Measurements from ENCODE around the gene PLEKHG5. TPM values are rescaled to one million over a fixed set of nuclear protein-coding genes. Genes with fewer than 3 reads are reported as not detected.

The PLEKHG5 gene
- total RNA-seq, 4 donors from 2014 or later, result 1.2 to 2.3 (median 1.6) TPM

- H3K4me3 ChIP-seq, result no peak overlapping the region
- H3K27me3 ChIP-seq, result no peaks in the 10 kb centered on the region
- ATAC-seq (no peak), DNase-seq (no peak)
- no peaks in the 10 kb centered on the region for H3K4me1 ChIP-seq
- H3K36me3 ChIP-seq, result peaks cover 2 to 63% of the 10 kb centered on the region in 2 donors
- intact Hi-C loops (cut with DNase I; ENCODE audit: low total_unique reads), result no loop called here
- in situ Hi-C loops (cut with MboI; ENCODE audit: low sequenced_read_pairs in 4 of 4), result no loop called here
- no peaks in the 10 kb centered on the region for H3K9me3 ChIP-seq
- TF ChIP-seq POLR2A (IDR thresholded peaks at IDR 0.05), result no peak
- TF ChIP-seq, protein P1, sequence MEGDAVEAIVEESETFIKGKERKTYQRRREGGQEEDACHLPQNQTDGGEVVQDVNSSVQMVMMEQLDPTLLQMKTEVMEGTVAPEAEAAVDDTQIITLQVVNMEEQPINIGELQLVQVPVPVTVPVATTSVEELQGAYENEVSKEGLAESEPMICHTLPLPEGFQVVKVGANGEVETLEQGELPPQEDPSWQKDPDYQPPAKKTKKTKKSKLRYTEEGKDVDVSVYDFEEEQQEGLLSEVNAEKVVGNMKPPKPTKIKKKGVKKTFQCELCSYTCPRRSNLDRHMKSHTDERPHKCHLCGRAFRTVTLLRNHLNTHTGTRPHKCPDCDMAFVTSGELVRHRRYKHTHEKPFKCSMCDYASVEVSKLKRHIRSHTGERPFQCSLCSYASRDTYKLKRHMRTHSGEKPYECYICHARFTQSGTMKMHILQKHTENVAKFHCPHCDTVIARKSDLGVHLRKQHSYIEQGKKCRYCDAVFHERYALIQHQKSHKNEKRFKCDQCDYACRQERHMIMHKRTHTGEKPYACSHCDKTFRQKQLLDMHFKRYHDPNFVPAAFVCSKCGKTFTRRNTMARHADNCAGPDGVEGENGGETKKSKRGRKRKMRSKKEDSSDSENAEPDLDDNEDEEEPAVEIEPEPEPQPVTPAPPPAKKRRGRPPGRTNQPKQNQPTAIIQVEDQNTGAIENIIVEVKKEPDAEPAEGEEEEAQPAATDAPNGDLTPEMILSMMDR (IDR thresholded peaks at IDR 0.05 in 4 of 5, conservative IDR thresholded peaks at IDR 0.05 in 1 of 5), result no peak
- H3K27ac ChIP-seq, result no peak overlapping the region
Measured at GRCh38 chr1:6534248-6534822, 42.9 kb upstream of the PLEKHG5 start.

DNA sequence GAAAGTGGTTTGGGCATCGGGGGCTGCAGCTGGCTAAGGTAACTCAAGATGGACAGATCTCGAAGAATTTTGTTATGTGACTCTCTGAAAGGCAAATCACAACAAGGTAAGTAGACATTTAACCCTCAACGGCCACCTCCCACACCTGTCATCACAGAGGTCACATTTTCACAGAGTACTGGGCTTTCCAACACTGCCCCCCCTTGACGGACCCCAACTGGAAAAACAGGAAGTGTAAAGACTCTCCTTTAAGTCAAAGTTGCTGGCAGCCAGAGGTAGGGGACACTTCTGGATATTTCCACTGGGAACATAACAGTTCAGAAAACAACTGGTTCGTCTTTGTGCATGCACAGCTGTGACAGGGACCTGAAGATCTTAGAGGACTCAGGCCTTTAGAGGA, 40.5 kb upstream of the PLEKHG5 start:
- ATAC-seq (no peak), DNase-seq (no peak)
- in situ Hi-C loops (cut with MboI; ENCODE audit: low sequenced_read_pairs in 4 of 4) (no loop called here), intact Hi-C loops (cut with DNase I; ENCODE audit: low total_unique reads) (no loop called here)
- Histone ChIP-seq H3K27ac (no peak overlapping the region), H3K4me3 (no peak overlapping the region), H3K9me3 (no peaks in the 10 kb centered on the region), H3K36me3 (peaks cover 2 to 77% of the 10 kb centered on the region in 2 donors), H3K27me3 (no peaks in the 10 kb centered on the region), H3K4me1 (no peaks in the 10 kb centered on the region)
- no peak for TF ChIP-seq POLR2A (IDR thresholded peaks at IDR 0.05)
- TF ChIP-seq, protein P1 (IDR thresholded peaks at IDR 0.05 in 4 of 5, conservative IDR thresholded peaks at IDR 0.05 in 1 of 5), result no peak

GRCh38 chr1:6530504-6531160, 39.2 kb upstream of the PLEKHG5 start:
- no peak for DNase-seq
- Histone ChIP-seq H3K4me3 (no peak overlapping the region), H3K27ac (no peak overlapping the region), H3K9me3 (no peaks in the 10 kb centered on the region), H3K4me1 (no peaks in the 10 kb centered on the region), H3K27me3 (no peaks in the 10 kb centered on the region), H3K36me3 (peaks cover 2 to 85% of the 10 kb centered on the region in 2 donors)
- in situ Hi-C loops (cut with MboI; ENCODE audit: low sequenced_read_pairs in 4 of 4) (no loop called here), intact Hi-C loops (cut with DNase I; ENCODE audit: low total_unique reads) (no loop called here)
- TF ChIP-seq POLR2A (IDR thresholded peaks at IDR 0.05), result no peak
- TF ChIP-seq, protein P1 (IDR thresholded peaks at IDR 0.05 in 4 of 5, conservative IDR thresholded peaks at IDR 0.05 in 1 of 5), result no peak
- no peak for ATAC-seq

- no peak for ATAC-seq
- in situ Hi-C loops (cut with MboI; ENCODE audit: low sequenced_read_pairs in 4 of 4), result no loop called here
- no peaks in the 10 kb centered on the region for H3K4me1 ChIP-seq
- H3K4me3 ChIP-seq, result no peak overlapping the region
- TF ChIP-seq, protein P1 (IDR thresholded peaks at IDR 0.05 in 4 of 5, conservative IDR thresholded peaks at IDR 0.05 in 1 of 5), result no peak
- no peak for TF ChIP-seq POLR2A (IDR thresholded peaks at IDR 0.05)
- no peaks in the 10 kb centered on the region for H3K9me3 ChIP-seq
- no peaks in the 10 kb centered on the region for H3K27me3 ChIP-seq
- H3K27ac ChIP-seq, result no peak overlapping the region
- no peak for DNase-seq
- H3K36me3 ChIP-seq, result peaks cover 2 to 87% of the 10 kb centered on the region in 2 donors
- intact Hi-C loops (cut with DNase I; ENCODE audit: low total_unique reads), result no loop called here
Measured at GRCh38 chr1:6528492-6528891, 37.0 kb upstream of the PLEKHG5 start.
